Measurements from ENCODE around the gene ZCCHC17. TPM values are rescaled to one million over a fixed set of nuclear protein-coding genes. Genes with fewer than 3 reads are reported as not detected.

The ZCCHC17 gene
- total RNA-seq, 1 experiment from 2014 or later = 42.0 TPM

DNA sequence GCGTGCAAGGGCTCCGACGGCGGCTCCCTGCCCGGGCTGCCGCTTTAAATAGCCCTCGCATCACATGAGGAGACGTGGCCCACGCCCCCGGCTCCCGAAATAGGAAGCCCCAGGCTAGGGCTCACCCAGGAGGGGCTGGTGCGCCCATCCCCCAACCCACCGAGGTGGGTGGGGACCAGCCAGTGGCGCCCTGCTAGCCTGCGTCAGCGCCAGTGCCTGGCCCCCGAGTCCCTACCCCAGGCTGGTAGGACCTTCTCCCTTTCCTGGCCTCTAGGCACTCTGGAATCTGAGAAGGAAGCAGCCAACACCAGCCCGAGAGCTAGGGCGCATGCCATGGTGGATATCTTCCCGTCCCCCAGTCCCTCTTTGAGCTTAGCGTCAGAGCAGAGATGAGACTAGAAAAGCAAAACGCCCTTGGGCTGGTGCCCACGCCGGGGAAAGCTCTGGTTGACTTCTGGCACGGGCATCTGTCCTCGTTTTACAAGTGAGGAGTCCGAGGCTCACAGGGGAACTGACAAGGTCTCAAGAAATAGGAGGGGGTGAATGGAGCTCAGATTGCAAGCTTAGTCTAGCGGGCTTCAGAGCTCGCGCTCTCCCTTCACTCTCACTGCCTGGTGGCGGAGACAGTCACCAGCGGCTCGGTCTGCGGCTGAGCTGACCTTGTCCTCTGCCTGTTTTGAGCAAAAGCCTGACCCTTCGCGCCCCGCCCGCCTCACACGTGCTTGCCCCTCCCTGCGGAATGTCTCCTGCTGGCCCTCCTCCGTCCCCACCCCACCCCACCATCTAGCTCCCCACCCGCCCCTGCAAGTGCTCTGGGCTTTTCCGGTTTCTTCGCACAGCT lies 76.4 kb downstream of the ZCCHC17 start, which contains the start of gene FABP3 (continued):
- TF ChIP-seq RORB (CRISPR knock-in tag; IDR thresholded peaks at IDR 0.05) = no peak
- TF ChIP-seq CREM (CRISPR knock-in tag; IDR thresholded peaks at IDR 0.05) = 0 out of 2 replicates have a peak, but pooled peaks have one; percentile 18
- TF ChIP-seq ELF4 (CRISPR knock-in tag; IDR thresholded peaks at IDR 0.05; ENCODE audit: low read depth) = no peak
- no peak for TF ChIP-seq NR3C1 (CRISPR knock-in tag; conservative IDR thresholded peaks at IDR 0.05; ENCODE audit: low read depth)

GRCh38 chr1:31373897-31374486 lies 77.2 kb downstream of the ZCCHC17 start:
- ChIA-PET POLR2A (interaction anchor here (0.6 to 2.1 kb wide), 17 partner anchors 10 to 880 kb away, joined by 3 to 15 read pairs (median 4); partner anchors contain the start of genes PEF1, SERINC2, SNRNP40 and ZCCHC17), CTCF (interaction anchor here (0.5 to 5.8 kb wide), 14 partner anchors 10 to 602 kb away, joined by 3 to 85 read pairs (median 6); no protein-coding TSS in a partner anchor)
- TF ChIP-seq EMX1 (CRISPR knock-in tag; IDR thresholded peaks at IDR 0.05) (no peak), TEAD1 (CRISPR knock-in tag; IDR thresholded peaks at IDR 0.05) (0 out of 2 replicates have a peak, but pooled peaks have one; percentile 8)

DNA sequence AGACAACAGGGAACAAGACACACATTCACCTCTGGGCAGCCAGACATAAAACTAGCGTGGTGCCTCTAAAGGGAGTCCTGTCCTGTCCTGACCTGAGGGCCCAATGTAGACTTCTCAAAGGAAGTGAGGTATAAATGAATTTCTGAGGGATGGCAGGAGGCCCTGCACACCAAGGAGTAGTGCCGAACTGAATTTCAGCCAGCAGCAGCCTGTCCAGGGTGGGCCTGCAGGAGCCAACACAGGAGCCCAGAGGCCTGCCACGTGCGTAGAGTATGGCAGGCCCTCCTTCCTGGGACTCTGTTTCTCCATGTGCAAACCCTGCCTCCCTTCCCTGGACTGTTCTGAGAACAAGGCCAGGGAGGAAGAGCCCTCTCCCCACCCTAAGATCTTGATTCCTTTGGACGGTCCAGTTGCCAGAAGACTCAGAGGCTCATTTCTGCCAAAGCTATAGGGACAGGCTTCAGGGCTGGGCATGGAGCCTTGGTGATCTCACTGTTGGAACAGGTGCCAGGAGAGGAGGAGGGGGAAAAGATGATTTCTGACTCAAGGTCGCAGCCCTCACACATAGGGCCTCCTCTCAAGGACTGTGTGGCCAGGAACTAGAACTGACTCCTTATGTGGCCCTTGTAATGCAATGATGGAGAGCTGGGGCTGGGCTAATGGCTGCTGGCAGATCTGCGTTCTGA lies 77.8 kb downstream of the ZCCHC17 start:
- CTCF ChIA-PET = interaction anchor here (1.0 to 5.8 kb wide), 6 partner anchors 10 to 193 kb away, joined by 5 to 85 read pairs (median 22); no protein-coding TSS in a partner anchor
- H3K27ac Mint-ChIP-seq = 0 out of 2 replicates have a peak overlapping the region, but pooled peaks have one; percentile 24
- H3K4me3 Mint-ChIP-seq = 0 out of 2 replicates have a peak overlapping the region, but pooled peaks have one; percentile 70
- no peak for TF ChIP-seq ERG (CRISPR knock-in tag; IDR thresholded peaks at IDR 0.05)
- TF ChIP-seq ZNF532 (CRISPR knock-in tag; IDR thresholded peaks at IDR 0.05; ENCODE audit: borderline replicate concordance) = no peak
- no peak for TF ChIP-seq ZNF263 (CRISPR knock-in tag; IDR thresholded peaks at IDR 0.05; ENCODE audit: low read depth)
- TF ChIP-seq NFYB (CRISPR knock-in tag; conservative IDR thresholded peaks at IDR 0.05; ENCODE audit: low read depth) = no peak
- no peak for TF ChIP-seq RORB (CRISPR knock-in tag; IDR thresholded peaks at IDR 0.05)
- no peak for TF ChIP-seq ZNF416 (CRISPR knock-in tag; IDR thresholded peaks at IDR 0.05)
- no peak for TF ChIP-seq GABPB1 (CRISPR knock-in tag; IDR thresholded peaks at IDR 0.05)
- TF ChIP-seq FOXK1 (CRISPR knock-in tag; IDR thresholded peaks at IDR 0.05) = no peak
- TF ChIP-seq, protein P1, sequence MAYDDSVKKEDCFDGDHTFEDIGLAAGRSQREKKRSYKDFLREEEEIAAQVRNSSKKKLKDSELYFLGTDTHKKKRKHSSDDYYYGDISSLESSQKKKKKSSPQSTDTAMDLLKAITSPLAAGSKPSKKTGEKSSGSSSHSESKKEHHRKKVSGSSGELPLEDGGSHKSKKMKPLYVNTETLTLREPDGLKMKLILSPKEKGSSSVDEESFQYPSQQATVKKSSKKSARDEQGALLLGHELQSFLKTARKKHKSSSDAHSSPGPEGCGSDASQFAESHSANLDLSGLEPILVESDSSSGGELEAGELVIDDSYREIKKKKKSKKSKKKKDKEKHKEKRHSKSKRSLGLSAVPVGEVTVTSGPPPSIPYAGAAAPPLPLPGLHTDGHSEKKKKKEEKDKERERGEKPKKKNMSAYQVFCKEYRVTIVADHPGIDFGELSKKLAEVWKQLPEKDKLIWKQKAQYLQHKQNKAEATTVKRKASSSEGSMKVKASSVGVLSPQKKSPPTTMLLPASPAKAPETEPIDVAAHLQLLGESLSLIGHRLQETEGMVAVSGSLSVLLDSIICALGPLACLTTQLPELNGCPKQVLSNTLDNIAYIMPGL (CRISPR knock-in tag; IDR thresholded peaks at IDR 0.05) = no peak
- TF ChIP-seq PRDM15 (CRISPR knock-in tag; IDR thresholded peaks at IDR 0.05) = no peak
- TF ChIP-seq JUN (CRISPR knock-in tag; IDR thresholded peaks at IDR 0.05) = no peak
- TF ChIP-seq TEAD1 (CRISPR knock-in tag; IDR thresholded peaks at IDR 0.05) = no peak
- TF ChIP-seq, protein P2, sequence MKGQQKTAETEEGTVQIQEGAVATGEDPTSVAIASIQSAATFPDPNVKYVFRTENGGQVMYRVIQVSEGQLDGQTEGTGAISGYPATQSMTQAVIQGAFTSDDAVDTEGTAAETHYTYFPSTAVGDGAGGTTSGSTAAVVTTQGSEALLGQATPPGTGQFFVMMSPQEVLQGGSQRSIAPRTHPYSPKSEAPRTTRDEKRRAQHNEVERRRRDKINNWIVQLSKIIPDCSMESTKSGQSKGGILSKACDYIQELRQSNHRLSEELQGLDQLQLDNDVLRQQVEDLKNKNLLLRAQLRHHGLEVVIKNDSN (CRISPR knock-in tag; IDR thresholded peaks at IDR 0.05) = no peak
- no peak for TF ChIP-seq OVOL2 (CRISPR knock-in tag; IDR thresholded peaks at IDR 0.05; ENCODE audit: borderline replicate concordance)
- no peaks in the 10 kb centered on the region for H3K9me3 Mint-ChIP-seq
- no peaks in the 10 kb centered on the region for H3K36me3 Mint-ChIP-seq
- ATAC-seq (no peak), DNase-seq (ENCODE audit: low spot score) (no peak)
- POLR2A ChIA-PET = interaction anchor here (0.6 kb wide), 1 partner anchor 13 kb away, joined by 3 read pairs; no protein-coding TSS in a partner anchor
- peaks cover 4% of the 10 kb centered on the region for H3K27me3 Mint-ChIP-seq (ENCODE audit: low read depth)
- H3K4me1 Mint-ChIP-seq = peaks cover 48% of the 10 kb centered on the region

More at GRCh38 chr1:31373897-31374486, 77.2 kb downstream of the ZCCHC17 start:
- peaks cover 4% of the 10 kb centered on the region for H3K27me3 Mint-ChIP-seq (ENCODE audit: low read depth)
- no peaks in the 10 kb centered on the region for H3K36me3 Mint-ChIP-seq
- DNase-seq (ENCODE audit: low spot score) (no peak), ATAC-seq (no peak)
- no peaks in the 10 kb centered on the region for H3K9me3 Mint-ChIP-seq
- H3K4me3 Mint-ChIP-seq = peak overlapping the region; percentile 70
- H3K4me1 Mint-ChIP-seq = peaks cover 48% of the 10 kb centered on the region
- peak overlapping the region; percentile 80 for H3K27ac Mint-ChIP-seq

Measured in WTC11 (cell line).